Panc1 (cell line): ENCODE measurements around the gene APBB2.

Experiments
- POLR2AphosphoS5 ChIP-seq: IDR thresholded peaks from 2 replicates; pipeline ENCODE4 v1.6.1; 2012; ENCODE audit warnings: mild to moderate bottlenecking, low read depth, low read length, moderate library complexity
- SIN3A ChIP-seq: IDR thresholded peaks from 2 replicates; pipeline ENCODE4 v1.6.1; 2012; ENCODE audit warnings: low read depth, mild to moderate bottlenecking, low read length, moderate library complexity, borderline replicate concordance; ENCODE audit not compliant: insufficient read depth
- TCF7L2 ChIP-seq: IDR thresholded peaks from 2 replicates; pipeline ENCODE4 v1.6.1; 2011; ENCODE audit warnings: mild to moderate bottlenecking, low read depth, low read length, inconsistent platforms
- TF ChIP-seq, protein P1 (sequence below): fragments of 450-650 bp; IDR thresholded peaks from 2 replicates; pipeline ENCODE4 v1.5.1; 2017; ENCODE audit warnings: mild to moderate bottlenecking

DNA sequence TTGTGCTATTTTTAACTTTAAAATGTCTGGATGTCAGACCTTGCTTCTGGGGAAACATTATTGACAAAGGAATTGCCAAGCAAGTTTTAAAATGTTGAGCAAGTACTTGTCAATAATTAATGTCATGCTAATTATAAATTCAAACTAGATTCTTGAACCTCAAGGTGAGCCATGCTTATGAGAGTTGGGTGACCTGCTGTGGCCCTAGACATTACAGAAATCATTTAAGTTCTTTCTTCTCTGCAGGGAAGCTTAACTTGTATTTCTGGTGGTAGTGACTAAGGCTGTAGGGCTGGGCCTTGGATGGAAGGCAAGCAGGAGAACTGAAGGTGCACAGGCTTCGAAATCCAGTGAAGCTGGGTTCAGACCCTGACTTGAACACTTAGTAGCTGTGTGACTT is 27.6 kb upstream of the APBB2 start:
- TF ChIP-seq TCF7L2 (no peak), POLR2AphosphoS5 (no peak), SIN3A (no peak)
- TF ChIP-seq, protein P1, sequence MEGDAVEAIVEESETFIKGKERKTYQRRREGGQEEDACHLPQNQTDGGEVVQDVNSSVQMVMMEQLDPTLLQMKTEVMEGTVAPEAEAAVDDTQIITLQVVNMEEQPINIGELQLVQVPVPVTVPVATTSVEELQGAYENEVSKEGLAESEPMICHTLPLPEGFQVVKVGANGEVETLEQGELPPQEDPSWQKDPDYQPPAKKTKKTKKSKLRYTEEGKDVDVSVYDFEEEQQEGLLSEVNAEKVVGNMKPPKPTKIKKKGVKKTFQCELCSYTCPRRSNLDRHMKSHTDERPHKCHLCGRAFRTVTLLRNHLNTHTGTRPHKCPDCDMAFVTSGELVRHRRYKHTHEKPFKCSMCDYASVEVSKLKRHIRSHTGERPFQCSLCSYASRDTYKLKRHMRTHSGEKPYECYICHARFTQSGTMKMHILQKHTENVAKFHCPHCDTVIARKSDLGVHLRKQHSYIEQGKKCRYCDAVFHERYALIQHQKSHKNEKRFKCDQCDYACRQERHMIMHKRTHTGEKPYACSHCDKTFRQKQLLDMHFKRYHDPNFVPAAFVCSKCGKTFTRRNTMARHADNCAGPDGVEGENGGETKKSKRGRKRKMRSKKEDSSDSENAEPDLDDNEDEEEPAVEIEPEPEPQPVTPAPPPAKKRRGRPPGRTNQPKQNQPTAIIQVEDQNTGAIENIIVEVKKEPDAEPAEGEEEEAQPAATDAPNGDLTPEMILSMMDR: no peak
